H1 (cell line): Measurements from ENCODE around the gene WNT5A. TPM values are rescaled to one million over a fixed set of nuclear protein-coding genes. Genes with fewer than 3 reads are reported as not detected.

Source experiments
- polyA plus RNA-seq, 7 experiments: library from polyadenylated mRNA; depleted of rRNA in 3 of 7; stranded (reverse) in 5 of 7; unstranded in 2 of 7; fragments of >200 nt in 5 of 7; fragments of 200-250 nt in 2 of 7; gene quantifications; 1 replicate in 5 of 7; 2 replicates in 1 of 7; 4 replicates in 1 of 7; pipeline versions ENCODE4 v1.2.1 to v1.2.3, GENCODE V29; 2011 to 2013; ENCODE audit warnings: missing spikeins in 2 of 7, mixed read lengths in 2 of 7
- total RNA-seq: library from RNA; stranded (reverse); fragmentation: NEBNext Ultra II Directional; extraction: Animal tissue kit (Norgen Biotek cat#: 25700); gene quantifications from 2 replicates; pipeline ENCODE4 v1.2.1, GENCODE V29; 2021
- TF ChIP-seq, protein P1 (sequence below): IDR thresholded peaks from 2 replicates; pipeline ENCODE4 v1.6.1; 2011; ENCODE audit warnings: low read length, improper control_type of control experiment

WNT5A gene
- total and polyA plus RNA-seq, 2 of the 8 experiments (the other 6 are each of a cell fraction or from before 2014, with no cell fraction given): 3.9 to 5.6 TPM

DNA sequence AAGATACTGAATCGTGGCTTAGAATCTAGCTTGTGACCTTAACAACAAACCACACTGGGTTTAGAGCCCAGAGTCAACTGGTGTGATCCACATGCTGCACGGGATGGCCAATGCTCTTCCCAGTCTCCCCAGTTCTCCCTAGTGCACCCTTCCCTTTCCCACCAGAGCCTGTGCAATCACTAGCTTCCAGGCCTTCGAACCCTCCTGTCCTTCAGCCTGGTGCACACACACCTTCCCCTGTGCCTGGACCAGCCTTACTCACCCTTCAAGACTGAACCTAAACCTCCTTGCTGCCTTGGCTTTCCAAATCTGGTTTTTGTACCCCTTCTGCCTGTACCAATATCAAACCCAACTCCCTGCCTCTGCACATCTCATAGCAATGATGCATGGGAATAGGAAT lies 43.8 kb downstream of the WNT5A start (continued):
- TF ChIP-seq, protein P1, sequence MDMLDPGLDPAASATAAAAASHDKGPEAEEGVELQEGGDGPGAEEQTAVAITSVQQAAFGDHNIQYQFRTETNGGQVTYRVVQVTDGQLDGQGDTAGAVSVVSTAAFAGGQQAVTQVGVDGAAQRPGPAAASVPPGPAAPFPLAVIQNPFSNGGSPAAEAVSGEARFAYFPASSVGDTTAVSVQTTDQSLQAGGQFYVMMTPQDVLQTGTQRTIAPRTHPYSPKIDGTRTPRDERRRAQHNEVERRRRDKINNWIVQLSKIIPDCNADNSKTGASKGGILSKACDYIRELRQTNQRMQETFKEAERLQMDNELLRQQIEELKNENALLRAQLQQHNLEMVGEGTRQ: no peak
